ENCODE results near the gene SPOCK2.
A peak's percentile ranks its signal among the peaks of the same experiment; 100 is the strongest.

Gene SPOCK2

GRCh38 chr10:72073708-72074573 lies 14.4 kb downstream of the SPOCK2 start:
- Histone ChIP-seq H3K27ac (ENCODE audit: low read depth, low read length) (no peak overlapping the region), H3K56ac (ENCODE audit: low read length) (no peak overlapping the region), H3K4me3 (ENCODE audit: low read length) (no peak overlapping the region), H3K4me1 (ENCODE audit: control insufficient read depth, low read depth, low read length) (no peaks in the 10 kb centered on the region), H3K4me2 (ENCODE audit: low read length) (no peak overlapping the region), H3K27me3 (ENCODE audit: insufficient read depth, low read length, poor library complexity) (no peaks in the 10 kb centered on the region), H3K79me1 (ENCODE audit: low read length) (no peaks in the 10 kb centered on the region), H2AK5ac (ENCODE audit: low read length) (no peak overlapping the region), H4K8ac (ENCODE audit: low read depth, low read length) (no peak overlapping the region), H3K9ac (ENCODE audit: low read length) (no peak overlapping the region), H2BK15ac (replicated peaks; ENCODE audit: low read depth) (no peak overlapping the region), H3K36me3 (ENCODE audit: control insufficient read depth, insufficient read depth, low read length) (no peaks in the 10 kb centered on the region), H4K5ac (ENCODE audit: low read length) (no peak overlapping the region), H2BK120ac (ENCODE audit: low read depth, low read length) (no peak overlapping the region), H3K23ac (ENCODE audit: low read length) (no peak overlapping the region), H3K79me2 (ENCODE audit: control insufficient read depth, insufficient read depth, low read length) (no peaks in the 10 kb centered on the region), H3K4ac (ENCODE audit: low read depth, low read length) (no peak overlapping the region), H2BK5ac (ENCODE audit: low read length) (no peak overlapping the region), H3K18ac (ENCODE audit: low read length) (no peak overlapping the region)
- DNase-seq, result no peak
- no CpG with 5 or more reads among the region's 14 CpGs for WGBS (ENCODE audit: extremely low coverage, insufficient coverage, low lambda C conversion rate)

GRCh38 chr10:72072639-72073038 lies 15.7 kb downstream of the SPOCK2 start:
- WGBS (ENCODE audit: extremely low coverage, insufficient coverage, low lambda C conversion rate), result no CpG with 5 or more reads among the region's 5 CpGs
- no peak overlapping the region for H3K4me3 ChIP-seq (ENCODE audit: low read length)
- no peak for DNase-seq
- no peak overlapping the region for H4K5ac ChIP-seq (ENCODE audit: low read length)
- no peak overlapping the region for H4K8ac ChIP-seq (ENCODE audit: low read depth, low read length)
- H2AK5ac ChIP-seq (ENCODE audit: low read length), result no peak overlapping the region
- H3K27ac ChIP-seq (ENCODE audit: low read depth, low read length), result no peak overlapping the region
- H3K9ac ChIP-seq (ENCODE audit: low read length), result no peak overlapping the region
- H3K79me2 ChIP-seq (ENCODE audit: control insufficient read depth, insufficient read depth, low read length), result no peaks in the 10 kb centered on the region
- no peak overlapping the region for H3K4me2 ChIP-seq (ENCODE audit: low read length)
- H3K18ac ChIP-seq (ENCODE audit: low read length), result no peak overlapping the region
- H3K4ac ChIP-seq (ENCODE audit: low read depth, low read length), result no peak overlapping the region
- no peak overlapping the region for H2BK15ac ChIP-seq (replicated peaks; ENCODE audit: low read depth)
- H2BK120ac ChIP-seq (ENCODE audit: low read depth, low read length), result no peak overlapping the region
- H3K36me3 ChIP-seq (ENCODE audit: control insufficient read depth, insufficient read depth, low read length), result no peaks in the 10 kb centered on the region
- no peak overlapping the region for H2BK5ac ChIP-seq (ENCODE audit: low read length)
- no peak overlapping the region for H3K23ac ChIP-seq (ENCODE audit: low read length)
- no peaks in the 10 kb centered on the region for H3K27me3 ChIP-seq (ENCODE audit: insufficient read depth, low read length, poor library complexity)
- H3K56ac ChIP-seq (ENCODE audit: low read length), result no peak overlapping the region
- no peaks in the 10 kb centered on the region for H3K4me1 ChIP-seq (ENCODE audit: control insufficient read depth, low read depth, low read length)
- no peaks in the 10 kb centered on the region for H3K79me1 ChIP-seq (ENCODE audit: low read length)

GRCh38 chr10:72072046-72072445 lies 16.3 kb downstream of the SPOCK2 start:
- H3K4me1 ChIP-seq (ENCODE audit: control insufficient read depth, low read depth, low read length), result no peaks in the 10 kb centered on the region
- H3K56ac ChIP-seq (ENCODE audit: low read length), result no peak overlapping the region
- no peak overlapping the region for H3K9ac ChIP-seq (ENCODE audit: low read length)
- H4K8ac ChIP-seq (ENCODE audit: low read depth, low read length), result no peak overlapping the region
- no peak overlapping the region for H2BK120ac ChIP-seq (ENCODE audit: low read depth, low read length)
- H3K23ac ChIP-seq (ENCODE audit: low read length), result no peak overlapping the region
- no peak overlapping the region for H3K18ac ChIP-seq (ENCODE audit: low read length)
- no peak overlapping the region for H2BK5ac ChIP-seq (ENCODE audit: low read length)
- H3K36me3 ChIP-seq (ENCODE audit: control insufficient read depth, insufficient read depth, low read length), result no peaks in the 10 kb centered on the region
- H3K4me3 ChIP-seq (ENCODE audit: low read length), result no peak overlapping the region
- no peaks in the 10 kb centered on the region for H3K27me3 ChIP-seq (ENCODE audit: insufficient read depth, low read length, poor library complexity)
- no peaks in the 10 kb centered on the region for H3K79me1 ChIP-seq (ENCODE audit: low read length)
- DNase-seq, result no peak
- no peak overlapping the region for H2BK15ac ChIP-seq (replicated peaks; ENCODE audit: low read depth)
- no peak overlapping the region for H3K4ac ChIP-seq (ENCODE audit: low read depth, low read length)
- H4K5ac ChIP-seq (ENCODE audit: low read length), result no peak overlapping the region
- no peaks in the 10 kb centered on the region for H3K79me2 ChIP-seq (ENCODE audit: control insufficient read depth, insufficient read depth, low read length)
- H3K27ac ChIP-seq (ENCODE audit: low read depth, low read length), result no peak overlapping the region
- no peak overlapping the region for H3K4me2 ChIP-seq (ENCODE audit: low read length)
- H2AK5ac ChIP-seq (ENCODE audit: low read length), result no peak overlapping the region
- no CpG with 5 or more reads among the region's 5 CpGs for WGBS (ENCODE audit: extremely low coverage, insufficient coverage, low lambda C conversion rate)

GRCh38 chr10:72069751-72070526 lies 18.4 kb downstream of the SPOCK2 start:
- Histone ChIP-seq H3K27ac (ENCODE audit: low read depth, low read length) (no peak overlapping the region), H2BK15ac (replicated peaks; ENCODE audit: low read depth) (no peak overlapping the region), H3K9ac (ENCODE audit: low read length) (no peak overlapping the region), H2BK5ac (ENCODE audit: low read length) (no peak overlapping the region), H2AK5ac (ENCODE audit: low read length) (no peak overlapping the region), H3K36me3 (ENCODE audit: control insufficient read depth, insufficient read depth, low read length) (no peaks in the 10 kb centered on the region), H3K4me3 (ENCODE audit: low read length) (no peak overlapping the region), H3K56ac (ENCODE audit: low read length) (no peak overlapping the region), H2BK120ac (ENCODE audit: low read depth, low read length) (no peak overlapping the region), H3K4me2 (ENCODE audit: low read length) (no peak overlapping the region), H3K23ac (ENCODE audit: low read length) (no peak overlapping the region), H3K4me1 (ENCODE audit: control insufficient read depth, low read depth, low read length) (no peaks in the 10 kb centered on the region), H3K79me2 (ENCODE audit: control insufficient read depth, insufficient read depth, low read length) (no peaks in the 10 kb centered on the region), H3K27me3 (ENCODE audit: insufficient read depth, low read length, poor library complexity) (no peaks in the 10 kb centered on the region), H4K8ac (ENCODE audit: low read depth, low read length) (no peak overlapping the region), H3K18ac (ENCODE audit: low read length) (no peak overlapping the region), H4K5ac (ENCODE audit: low read length) (no peak overlapping the region), H3K4ac (ENCODE audit: low read depth, low read length) (no peak overlapping the region), H3K79me1 (ENCODE audit: low read length) (no peaks in the 10 kb centered on the region)
- WGBS (ENCODE audit: extremely low coverage, insufficient coverage, low lambda C conversion rate), result no CpG with 5 or more reads among the region's 7 CpGs
- DNase-seq, result peak; percentile 65

- no peak overlapping the region for H3K4ac ChIP-seq (ENCODE audit: low read depth, low read length)
- no peaks in the 10 kb centered on the region for H3K27me3 ChIP-seq (ENCODE audit: insufficient read depth, low read length, poor library complexity)
- H3K4me3 ChIP-seq (ENCODE audit: low read length), result no peak overlapping the region
- no peak overlapping the region for H2BK15ac ChIP-seq (replicated peaks; ENCODE audit: low read depth)
- no peak overlapping the region for H4K8ac ChIP-seq (ENCODE audit: low read depth, low read length)
- no peak overlapping the region for H3K56ac ChIP-seq (ENCODE audit: low read length)
- H3K79me2 ChIP-seq (ENCODE audit: control insufficient read depth, insufficient read depth, low read length), result no peaks in the 10 kb centered on the region
- H3K79me1 ChIP-seq (ENCODE audit: low read length), result no peaks in the 10 kb centered on the region
- no peak overlapping the region for H2AK5ac ChIP-seq (ENCODE audit: low read length)
- H3K27ac ChIP-seq (ENCODE audit: low read depth, low read length), result no peak overlapping the region
- H3K23ac ChIP-seq (ENCODE audit: low read length), result no peak overlapping the region
- no peak overlapping the region for H2BK5ac ChIP-seq (ENCODE audit: low read length)
- WGBS (ENCODE audit: extremely low coverage, insufficient coverage, low lambda C conversion rate), result no CpG with 5 or more reads among the region's 12 CpGs
- no peak overlapping the region for H2BK120ac ChIP-seq (ENCODE audit: low read depth, low read length)
- DNase-seq, result no peak
- H3K36me3 ChIP-seq (ENCODE audit: control insufficient read depth, insufficient read depth, low read length), result no peaks in the 10 kb centered on the region
- no peak overlapping the region for H3K9ac ChIP-seq (ENCODE audit: low read length)
- H3K4me2 ChIP-seq (ENCODE audit: low read length), result no peak overlapping the region
- no peaks in the 10 kb centered on the region for H3K4me1 ChIP-seq (ENCODE audit: control insufficient read depth, low read depth, low read length)
- no peak overlapping the region for H3K18ac ChIP-seq (ENCODE audit: low read length)
- H4K5ac ChIP-seq (ENCODE audit: low read length), result no peak overlapping the region
Measured at GRCh38 chr10:72068901-72069446, 19.4 kb downstream of the SPOCK2 start.

All from mesendoderm (in vitro differentiated cells).